K562 (cell line): Measurements from ENCODE around the gene LCA5. TPM values are rescaled to one million over a fixed set of nuclear protein-coding genes. Genes with fewer than 3 reads are reported as not detected.
A peak's percentile ranks its signal among the peaks of the same experiment; 100 is the strongest.

Source experiments
- ATF4 ChIP-seq: fragments of 450-650 bp; formaldehyde crosslinking; IDR thresholded peaks from 2 replicates; pipeline ENCODE4 v1.4.0; 2022; ENCODE audit warnings: mild to moderate bottlenecking, moderate library complexity
- CEBPB ChIP-seq: fragments of 450-650 bp; IDR thresholded peaks from 2 replicates; pipeline ENCODE4 v1.6.1; 2016; ENCODE audit warnings: missing genetic modification characterization, missing compliant biosample characterization
- FOXM1 ChIP-seq, 2 experiments: fragments of 450-650 bp in 1 of 2; sonication (generic) in 1 of 2; formaldehyde crosslinking in 1 of 2; IDR thresholded peaks; 2 replicates each; pipeline versions ENCODE4 v1.6.1 to v1.9.0; 2017 to 2022; ENCODE audit warnings: low read depth in 2 of 2, mild to moderate bottlenecking in 2 of 2, missing genetic modification reagents in 1 of 2, moderate library complexity in 1 of 2
- GABPB1 ChIP-seq: sonication (generic); formaldehyde crosslinking; IDR thresholded peaks from 2 replicates; pipeline ENCODE4 v1.8.0; 2022; ENCODE audit warnings: mild to moderate bottlenecking, missing genetic modification reagents
- GATAD2A ChIP-seq: fragments of 450-650 bp; IDR thresholded peaks from 2 replicates; pipeline ENCODE4 v1.6.1; 2017
- MNT ChIP-seq, 2 experiments: fragments of 450-650 bp; conservative IDR thresholded peaks; 2 replicates each; pipeline ENCODE4 v1.6.1; 2017; ENCODE audit warnings: mild to moderate bottlenecking in 2 of 2, moderate library complexity in 2 of 2
- NONO ChIP-seq, 2 experiments: fragments of 200-400 bp in 1 of 2; fragments of 450-650 bp in 1 of 2; formaldehyde crosslinking in 1 of 2; IDR thresholded peaks; 2 replicates each; pipeline ENCODE4 v1.6.1; 2017; ENCODE audit warnings: low read depth in 2 of 2, mild to moderate bottlenecking in 2 of 2, moderate library complexity in 2 of 2, low read length in 1 of 2
- RBM22 ChIP-seq: fragments of 200-400 bp; formaldehyde crosslinking; IDR thresholded peaks from 2 replicates; pipeline ENCODE4 v1.6.1; 2018; ENCODE audit warnings: low read length, low read depth; ENCODE audit not compliant: poor library complexity, severe bottlenecking
- STAT5A ChIP-seq: IDR thresholded peaks from 2 replicates; pipeline ENCODE4 v1.6.1; 2012; ENCODE audit warnings: low read length, inconsistent platforms, borderline replicate concordance
- STAT6 ChIP-seq: sonication (generic); formaldehyde crosslinking; IDR thresholded peaks from 2 replicates; pipeline ENCODE4 v1.8.1; 2023; ENCODE audit warnings: mild to moderate bottlenecking, missing genetic modification reagents
- TBL1XR1 ChIP-seq, 2 experiments: IDR thresholded peaks; 2 replicates each; pipeline ENCODE4 v1.6.1; 2012; ENCODE audit warnings: improper control_type of control experiment in 2 of 2, low read length in 2 of 2, mild to moderate bottlenecking in 1 of 2
- TCF3 ChIP-seq: sonication (generic); formaldehyde crosslinking; IDR thresholded peaks from 2 replicates; pipeline ENCODE4 v1.4.0; 2020; ENCODE audit warnings: mild to moderate bottlenecking, missing genetic modification reagents
- polyA plus RNA-seq, 8 experiments: library from polyadenylated mRNA; depleted of rRNA in 4 of 8; stranded (reverse) in 5 of 8; unstranded in 3 of 8; fragments of >200 nt; fragmentation: Nextera tagmentation in 2 of 8; fragmentation: Illumina TruSeq in 1 of 8; extraction: Ambion mirVana in 2 of 8; extraction: Trizol in 1 of 8; gene quantifications; 2 replicates each; pipeline versions ENCODE4 v1.2.1 to v1.2.3, GENCODE V29; 2011 to 2014; ENCODE audit warnings: inconsistent platforms in 1 of 8, missing spikeins in 1 of 8
- total RNA-seq, 7 experiments: library from RNA; depleted of rRNA in 6 of 7; stranded (reverse); fragments of >200 nt in 6 of 7; fragmentation: Illumina TruSeq in 2 of 7; extraction: Trizol in 2 of 7; gene quantifications; 2 replicates each; pipeline versions ENCODE4 v1.2.1 to v1.2.3, GENCODE V29; 2011 to 2021; ENCODE audit warnings: low replicate concordance in 1 of 7
- TF ChIP-seq, protein P1 (sequence below): fragments of 450-650 bp; IDR thresholded peaks from 2 replicates; pipeline ENCODE4 v1.6.1; 2018; ENCODE audit not compliant: partially characterized antibody
- TF ChIP-seq, protein P2 (sequence below): sonication (generic); formaldehyde crosslinking; IDR thresholded peaks from 2 replicates; pipeline ENCODE4 v1.9.0; 2022; ENCODE audit warnings: mild to moderate bottlenecking, missing genetic modification reagents
- TF ChIP-seq, protein P3 (sequence below), 2 experiments: fragments of 250-450 bp in 1 of 2; fragments of 450-650 bp in 1 of 2; sonication (Bioruptor Pico) in 1 of 2; IDR thresholded peaks; 2 replicates each; pipeline versions ENCODE4 v1.6.1 to v1.8.0; 2016 to 2021; ENCODE audit warnings: mild to moderate bottlenecking in 2 of 2, moderate library complexity in 2 of 2, missing compliant biosample characterization in 1 of 2, missing genetic modification characterization in 1 of 2

The LCA5 gene
- total and polyA plus RNA-seq, 9 of the 15 experiments (the other 6 are each of a cell fraction or from before 2014, with no cell fraction given) = 1.0 to 3.4 (median 1.8) TPM

DNA sequence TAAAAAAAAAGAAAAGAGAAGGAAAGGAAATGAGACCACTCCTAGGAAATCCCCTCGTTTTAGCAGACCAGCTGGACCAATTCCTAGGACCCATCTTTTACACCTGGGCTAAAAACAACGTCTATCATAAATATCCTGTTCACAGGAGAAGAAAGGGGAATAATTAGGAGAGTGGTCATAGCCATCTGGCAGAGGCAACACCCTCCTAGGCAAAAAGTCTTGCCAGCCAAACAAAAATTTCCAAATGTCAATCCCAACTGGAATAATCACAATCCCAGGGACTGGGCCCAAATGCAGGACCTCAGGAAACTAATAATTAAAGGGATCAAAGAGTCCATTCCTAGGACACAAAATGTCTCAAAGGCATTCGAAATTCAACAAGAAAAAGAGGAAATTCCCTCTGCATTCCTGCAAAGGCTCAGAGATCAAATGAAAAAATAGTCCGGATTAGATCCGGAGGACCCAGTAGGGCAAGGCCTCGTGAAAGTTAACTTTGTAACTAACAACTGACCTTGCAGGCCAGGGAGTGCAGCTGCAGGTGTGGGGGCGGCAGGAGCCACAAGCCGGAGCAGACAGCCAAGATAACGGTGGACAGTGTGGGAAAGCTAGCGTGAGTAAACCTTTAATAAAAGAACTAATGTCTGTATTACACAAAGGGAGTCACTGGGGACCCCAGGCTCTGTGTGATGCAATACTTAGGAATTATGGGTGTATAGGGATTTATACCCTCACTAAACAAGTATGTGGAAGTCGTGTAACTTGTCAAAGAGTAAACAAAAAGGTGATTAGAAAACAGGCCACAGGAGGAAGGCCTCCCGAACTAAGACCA, 11.7 kb downstream of the LCA5 start (continued):
- TF ChIP-seq, protein P1, sequence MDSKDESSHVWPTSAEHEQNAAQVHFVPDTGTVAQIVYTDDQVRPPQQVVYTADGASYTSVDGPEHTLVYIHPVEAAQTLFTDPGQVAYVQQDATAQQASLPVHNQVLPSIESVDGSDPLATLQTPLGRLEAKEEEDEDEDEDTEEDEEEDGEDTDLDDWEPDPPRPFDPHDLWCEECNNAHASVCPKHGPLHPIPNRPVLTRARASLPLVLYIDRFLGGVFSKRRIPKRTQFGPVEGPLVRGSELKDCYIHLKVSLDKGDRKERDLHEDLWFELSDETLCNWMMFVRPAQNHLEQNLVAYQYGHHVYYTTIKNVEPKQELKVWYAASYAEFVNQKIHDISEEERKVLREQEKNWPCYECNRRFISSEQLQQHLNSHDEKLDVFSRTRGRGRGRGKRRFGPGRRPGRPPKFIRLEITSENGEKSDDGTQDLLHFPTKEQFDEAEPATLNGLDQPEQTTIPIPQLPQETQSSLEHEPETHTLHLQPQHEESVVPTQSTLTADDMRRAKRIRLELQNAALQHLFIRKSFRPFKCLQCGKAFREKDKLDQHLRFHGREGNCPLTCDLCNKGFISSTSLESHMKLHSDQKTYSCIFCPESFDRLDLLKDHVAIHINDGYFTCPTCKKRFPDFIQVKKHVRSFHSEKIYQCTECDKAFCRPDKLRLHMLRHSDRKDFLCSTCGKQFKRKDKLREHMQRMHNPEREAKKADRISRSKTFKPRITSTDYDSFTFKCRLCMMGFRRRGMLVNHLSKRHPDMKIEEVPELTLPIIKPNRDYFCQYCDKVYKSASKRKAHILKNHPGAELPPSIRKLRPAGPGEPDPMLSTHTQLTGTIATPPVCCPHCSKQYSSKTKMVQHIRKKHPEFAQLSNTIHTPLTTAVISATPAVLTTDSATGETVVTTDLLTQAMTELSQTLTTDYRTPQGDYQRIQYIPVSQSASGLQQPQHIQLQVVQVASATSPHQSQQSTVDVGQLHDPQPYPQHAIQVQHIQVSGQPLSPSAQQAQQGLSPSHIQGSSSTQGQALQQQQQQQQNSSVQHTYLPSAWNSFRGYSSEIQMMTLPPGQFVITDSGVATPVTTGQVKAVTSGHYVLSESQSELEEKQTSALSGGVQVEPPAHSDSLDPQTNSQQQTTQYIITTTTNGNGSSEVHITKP = no peak
- peak; percentile 46; the same call in 1 of the 2 replicates for TF ChIP-seq STAT5A
- no peak for TF ChIP-seq NONO (IDR thresholded peaks at IDR 0.05; ENCODE audit: low read depth in 2 of 2, low read length in 1 of 2)
- no peak for TF ChIP-seq RBM22
- 0 out of 2 replicates have a peak, but pooled peaks have one; percentile 28 for TF ChIP-seq GABPB1 (CRISPR knock-in tag)
- TF ChIP-seq, protein P2, sequence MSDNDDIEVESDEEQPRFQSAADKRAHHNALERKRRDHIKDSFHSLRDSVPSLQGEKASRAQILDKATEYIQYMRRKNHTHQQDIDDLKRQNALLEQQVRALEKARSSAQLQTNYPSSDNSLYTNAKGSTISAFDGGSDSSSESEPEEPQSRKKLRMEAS (CRISPR knock-in tag) = no peak
- peak; percentile 85 for TF ChIP-seq CEBPB (tag)
- TF ChIP-seq ATF4 (CRISPR knock-in tag) = no peak
- TF ChIP-seq STAT6 (CRISPR knock-in tag) = no peak
- TF ChIP-seq TCF3 = peak; percentile 75
- TF ChIP-seq MNT (conservative IDR thresholded peaks at IDR 0.05) = no peak
- no peak for TF ChIP-seq GATAD2A
- 0 out of 4 replicates have a peak, but pooled peaks of 1 of the 2 experiments have one; percentile 38 for TF ChIP-seq TBL1XR1 (IDR thresholded peaks at IDR 0.05; ENCODE audit: low read length in 2 of 2)
- 0 out of 2 replicates have a peak, but pooled peaks have one; percentile 31 for TF ChIP-seq FOXM1 (IDR thresholded peaks at IDR 0.05; ENCODE audit: low read depth)
- TF ChIP-seq FOXM1 (CRISPR knock-in tag; IDR thresholded peaks at IDR 0.05; ENCODE audit: low read depth) = no peak
- TF ChIP-seq, protein P3, sequence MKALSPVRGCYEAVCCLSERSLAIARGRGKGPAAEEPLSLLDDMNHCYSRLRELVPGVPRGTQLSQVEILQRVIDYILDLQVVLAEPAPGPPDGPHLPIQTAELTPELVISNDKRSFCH (CRISPR knock-in tag; IDR thresholded peaks at IDR 0.05) = no peak
- TF ChIP-seq, protein P3 (tag; IDR thresholded peaks at IDR 0.05) = no peak
